Neural cell (in vitro differentiated cells): ENCODE data around the gene PHACTR3.
"Not testable (repeated sequence)": the region's sequence is repeated elsewhere in the genome, so short reads cannot be mapped to it uniquely, and the experiment has no call there.

Experiments used
- EP300 ChIP-seq: fragments of 450-650 bp; conservative IDR thresholded peaks from 2 replicates; pipeline ENCODE4 v1.6.1; 2014; ENCODE audit warnings: antibody characterized with exemption, mild to moderate bottlenecking, moderate library complexity; ENCODE audit not compliant: poor library complexity, severe bottlenecking
- EZH2 ChIP-seq: fragments of 200-600, 300-800 bp; shearing (Covaris generic), sonication (generic); IDR thresholded peaks from 2 replicates; pipeline ENCODE4 v1.6.1; 2014; ENCODE audit warnings: antibody characterized with exemption, low read length, borderline replicate concordance, mild to moderate bottlenecking; ENCODE audit not compliant: insufficient read depth, poor library complexity, severe bottlenecking
- MXI1 ChIP-seq: fragments of 450-650 bp; conservative IDR thresholded peaks from 2 replicates; pipeline ENCODE4 v1.6.1; 2014; ENCODE audit warnings: antibody characterized with exemption, mild to moderate bottlenecking; ENCODE audit not compliant: poor library complexity, severe bottlenecking
- POLR2AphosphoS5 ChIP-seq: IDR thresholded peaks from 2 replicates; pipeline ENCODE4 v1.6.1; 2012
- RAD21 ChIP-seq: fragments of 450-650 bp; conservative IDR thresholded peaks from 2 replicates; pipeline ENCODE4 v1.6.1; 2014; ENCODE audit warnings: antibody characterized with exemption, mild to moderate bottlenecking, moderate library complexity
- SMC3 ChIP-seq: fragments of 450-650 bp; conservative IDR thresholded peaks from 2 replicates; pipeline ENCODE4 v1.6.1; 2014; ENCODE audit warnings: antibody characterized with exemption, mild to moderate bottlenecking, moderate library complexity; ENCODE audit not compliant: poor library complexity
- TAF1 ChIP-seq: IDR thresholded peaks from 2 replicates; pipeline ENCODE4 v1.6.1; 2012; ENCODE audit warnings: low read depth
- TF ChIP-seq, protein P1 (sequence below): fragments of 450-650 bp; IDR thresholded peaks from 2 replicates; pipeline ENCODE4 v1.5.1; 2014; ENCODE audit warnings: antibody characterized with exemption, mild to moderate bottlenecking, moderate library complexity; ENCODE audit not compliant: poor library complexity, severe bottlenecking

DNA sequence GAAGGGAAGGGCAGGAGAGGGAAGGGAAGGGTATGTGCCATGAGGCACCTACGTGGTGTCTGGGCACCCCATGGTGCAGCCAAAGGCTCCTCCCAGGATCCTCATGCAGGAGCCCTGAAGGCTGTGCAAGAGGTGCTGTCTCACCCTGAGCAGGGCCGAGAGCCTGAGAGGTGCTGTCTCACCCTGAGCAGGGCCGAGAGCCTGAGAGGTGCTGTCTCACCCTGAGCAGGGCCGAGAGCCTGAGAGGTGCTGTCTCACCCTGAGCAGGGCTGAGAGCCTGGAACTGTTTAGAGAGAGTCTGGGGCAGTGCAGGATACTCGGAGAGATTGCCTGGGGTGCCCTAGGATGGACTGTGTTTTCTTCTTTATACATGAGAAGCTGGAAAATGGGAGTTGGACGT lies 14.2 kb downstream of the PHACTR3 start:
- TF ChIP-seq EZH2, TAF1, RAD21, POLR2AphosphoS5, MXI1, EP300, SMC3: not testable (repeated sequence)
- TF ChIP-seq, protein P1, sequence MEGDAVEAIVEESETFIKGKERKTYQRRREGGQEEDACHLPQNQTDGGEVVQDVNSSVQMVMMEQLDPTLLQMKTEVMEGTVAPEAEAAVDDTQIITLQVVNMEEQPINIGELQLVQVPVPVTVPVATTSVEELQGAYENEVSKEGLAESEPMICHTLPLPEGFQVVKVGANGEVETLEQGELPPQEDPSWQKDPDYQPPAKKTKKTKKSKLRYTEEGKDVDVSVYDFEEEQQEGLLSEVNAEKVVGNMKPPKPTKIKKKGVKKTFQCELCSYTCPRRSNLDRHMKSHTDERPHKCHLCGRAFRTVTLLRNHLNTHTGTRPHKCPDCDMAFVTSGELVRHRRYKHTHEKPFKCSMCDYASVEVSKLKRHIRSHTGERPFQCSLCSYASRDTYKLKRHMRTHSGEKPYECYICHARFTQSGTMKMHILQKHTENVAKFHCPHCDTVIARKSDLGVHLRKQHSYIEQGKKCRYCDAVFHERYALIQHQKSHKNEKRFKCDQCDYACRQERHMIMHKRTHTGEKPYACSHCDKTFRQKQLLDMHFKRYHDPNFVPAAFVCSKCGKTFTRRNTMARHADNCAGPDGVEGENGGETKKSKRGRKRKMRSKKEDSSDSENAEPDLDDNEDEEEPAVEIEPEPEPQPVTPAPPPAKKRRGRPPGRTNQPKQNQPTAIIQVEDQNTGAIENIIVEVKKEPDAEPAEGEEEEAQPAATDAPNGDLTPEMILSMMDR, result not testable (repeated sequence)
